ENCODE measurements around the gene LTO1.

- TF ChIP-seq CTCF (IDR thresholded peaks at IDR 0.05) (no peak), POLR2A (IDR thresholded peaks at IDR 0.05) (no peak)
Observed at GRCh38 chr11:69637941-69638871, 36.9 kb downstream of the LTO1 start.

Measured in body of pancreas (tissue), 4 donors.